Liver (tissue), 9 donors: ENCODE data around the gene FEM1B. TPM values are rescaled to one million over a fixed set of nuclear protein-coding genes. Genes with fewer than 3 reads are reported as not detected.

Experiments used
- DNase-seq: peaks from one replicate; pipeline ENCODE4 v3.0.0-alpha.2; 2017; ENCODE audit warnings: low spot score
- H3K27ac ChIP-seq, 2 donors: one replicate each; pipeline ENCODE4 v1.7.0; 2013; ENCODE audit warnings: inconsistent platforms in 2 of 2, low read length in 2 of 2, control low read depth in 1 of 2, low read depth in 1 of 2, mild to moderate bottlenecking in 1 of 2
- H3K27me3 ChIP-seq, 4 donors: one replicate each; pipeline versions ENCODE4 v1.6.1 to v1.7.0; 2013; ENCODE audit warnings: low read length in 3 of 4, inconsistent platforms in 1 of 4, mild to moderate bottlenecking in 1 of 4, moderate library complexity in 1 of 4; ENCODE audit not compliant: control insufficient read depth in 4 of 4, insufficient read depth in 4 of 4
- H3K36me3 ChIP-seq, 4 donors: one replicate each; pipeline versions ENCODE4 v1.6.1 to v1.7.0; 2013; ENCODE audit warnings: low read length in 3 of 4, mild to moderate bottlenecking in 3 of 4, low read depth in 1 of 4, moderate library complexity in 1 of 4; ENCODE audit not compliant: control insufficient read depth in 4 of 4, insufficient read depth in 3 of 4
- H3K4me1 ChIP-seq, 4 donors: one replicate each; pipeline versions ENCODE4 v1.6.1 to v1.7.0; 2013; ENCODE audit warnings: low read length in 3 of 4, mild to moderate bottlenecking in 3 of 4, moderate library complexity in 1 of 4; ENCODE audit not compliant: control insufficient read depth in 4 of 4, insufficient read depth in 4 of 4
- H3K4me3 ChIP-seq, 3 donors: one replicate each; pipeline versions ENCODE4 v1.6.1 to v1.7.0; 2013; ENCODE audit warnings: low read length in 3 of 3, control low read depth in 1 of 3, low read depth in 1 of 3, mild to moderate bottlenecking in 1 of 3
- H3K9ac ChIP-seq, 2 donors: one replicate each; pipeline ENCODE4 v1.7.0; 2013; ENCODE audit warnings: low read length in 2 of 2, mild to moderate bottlenecking in 2 of 2, moderate library complexity in 2 of 2, control low read depth in 1 of 2, low read depth in 1 of 2
- H3K9me3 ChIP-seq, 4 donors: one replicate each; pipeline versions ENCODE4 v1.6.1 to v1.7.0; 2013; ENCODE audit warnings: low read length in 3 of 4; ENCODE audit not compliant: control insufficient read depth in 4 of 4
- ATF3 ChIP-seq: IDR thresholded peaks from 2 replicates; pipeline ENCODE4 v1.6.1; 2016; ENCODE audit warnings: antibody characterized with exemption
- CTCF ChIP-seq: fragments of 150-350 bp; IDR thresholded peaks from 2 replicates; pipeline ENCODE4 v1.5.1; 2017; ENCODE audit warnings: improper control_type of control experiment, low read depth, low read length; ENCODE audit not compliant: missing input control
- EGR1 ChIP-seq, 2 donors: IDR thresholded peaks; 2 replicates each; pipeline ENCODE4 v1.6.1; 2016 to 2018; ENCODE audit warnings: antibody characterized with exemption in 2 of 2, low read depth in 2 of 2
- FOXA1 ChIP-seq: IDR thresholded peaks from 2 replicates; pipeline ENCODE4 v1.6.1; 2016; ENCODE audit warnings: antibody characterized with exemption
- FOXA2 ChIP-seq: IDR thresholded peaks from 2 replicates; pipeline ENCODE4 v1.6.1; 2016; ENCODE audit warnings: antibody characterized with exemption
- GABPA ChIP-seq, 2 donors: IDR thresholded peaks in 1 of 2; conservative IDR thresholded peaks in 1 of 2; 2 replicates each; pipeline ENCODE4 v1.6.1; 2016; ENCODE audit warnings: antibody characterized with exemption in 2 of 2, mild to moderate bottlenecking in 1 of 2, moderate library complexity in 1 of 2
- HNF4A ChIP-seq, 2 donors: conservative IDR thresholded peaks; 2 replicates each; pipeline ENCODE4 v1.6.1; 2016; ENCODE audit warnings: antibody characterized with exemption in 2 of 2, mild to moderate bottlenecking in 2 of 2
- HNF4G ChIP-seq: IDR thresholded peaks from 2 replicates; pipeline ENCODE4 v1.6.1; 2016; ENCODE audit warnings: antibody characterized with exemption
- JUND ChIP-seq, 2 donors: IDR thresholded peaks; 2 replicates each; pipeline ENCODE4 v1.6.1; 2016; ENCODE audit warnings: antibody characterized with exemption in 2 of 2
- MAX ChIP-seq: IDR thresholded peaks from 2 replicates; pipeline ENCODE4 v1.6.1; 2016; ENCODE audit warnings: antibody characterized with exemption
- NR2F2 ChIP-seq: IDR thresholded peaks from 2 replicates; pipeline ENCODE4 v1.6.1; 2016; ENCODE audit warnings: antibody characterized with exemption
- RAD21 ChIP-seq, 2 donors: IDR thresholded peaks; 2 replicates each; pipeline ENCODE4 v1.6.1; 2016; ENCODE audit warnings: antibody characterized with exemption in 2 of 2, mild to moderate bottlenecking in 2 of 2
- REST ChIP-seq: IDR thresholded peaks from 2 replicates; pipeline ENCODE4 v1.6.1; 2016; ENCODE audit warnings: antibody characterized with exemption, mild to moderate bottlenecking
- RXRA ChIP-seq, 2 donors: IDR thresholded peaks; 2 replicates each; pipeline ENCODE4 v1.6.1; 2017 to 2018; ENCODE audit warnings: antibody characterized with exemption in 2 of 2, mild to moderate bottlenecking in 1 of 2
- SP1 ChIP-seq: IDR thresholded peaks from 2 replicates; pipeline ENCODE4 v1.6.1; 2018; ENCODE audit warnings: antibody characterized with exemption, mild to moderate bottlenecking
- TAF1 ChIP-seq: conservative IDR thresholded peaks from 2 replicates; pipeline ENCODE4 v1.6.1; 2016; ENCODE audit warnings: antibody characterized with exemption, mild to moderate bottlenecking
- YY1 ChIP-seq: IDR thresholded peaks from 2 replicates; pipeline ENCODE4 v1.6.1; 2016; ENCODE audit warnings: antibody characterized with exemption, mild to moderate bottlenecking
- ZBTB33 ChIP-seq: IDR thresholded peaks from 2 replicates; pipeline ENCODE4 v1.6.1; 2016; ENCODE audit warnings: antibody characterized with exemption
- WGBS: extraction: QIAGEN DNeasy Blood & Tissue Kit; methylation state at CpG from one replicate; pipeline ENCODE4 v1.1.7; 2013; 5-methylcytosine and 5-hydroxymethylcytosine counted together
- polyA plus RNA-seq, 2 donors: library from polyadenylated mRNA; stranded (reverse) in 1 of 2; unstranded in 1 of 2; fragments of 200-250 nt in 1 of 2; fragments of >200 nt in 1 of 2; fragmentation: Nextera tagmentation in 1 of 2; extraction: Ambion mirVana in 1 of 2; gene quantifications; one replicate each; pipeline versions ENCODE4 v1.2.1 to v1.2.3, GENCODE V29; 2013 to 2015
- total RNA-seq, 2 donors: library from RNA; depleted of rRNA; stranded (reverse); fragments of >200 nt; gene quantifications; one replicate each; pipeline ENCODE4 v1.2.3, GENCODE V29; 2014
- donor health status: healthy.
- donor health status: healthy.
- donor health status: healthy.
- donor health status: healthy.
- donor health status: healthy.

The FEM1B gene
- total and polyA plus RNA-seq, 4 donors = 6.2 to 39.5 (median 17.8) TPM

- Histone ChIP-seq H3K9ac (no peak overlapping the region), H3K27me3 (no peaks in the 10 kb centered on the region), H3K4me3 (no peak overlapping the region), H3K27ac (peak overlapping the region; percentile 75 to 77), H3K9me3 (no peaks in the 10 kb centered on the region), H3K4me1 (peaks cover 9 to 35% (median 18%) of the 10 kb centered on the region in 4 donors), H3K36me3 (peaks cover 0 to 16% (median 10%) of the 10 kb centered on the region in 4 donors)
- DNase-seq = no peak
- 85% methylated on average over 5 of the region's 5 CpGs for WGBS
- TF ChIP-seq HNF4A (conservative IDR thresholded peaks at IDR 0.05) (peak; percentile 83 to 90), SP1 (peak; percentile 78), MAX (peak; percentile 93), HNF4G (peak; percentile 35), FOXA1 (peak; percentile 66), ATF3 (peak; percentile 72), RXRA (IDR thresholded peaks at IDR 0.05) (peak; percentile 90 to 95), YY1 (peak; percentile 81), CTCF (no peak), REST (peak; percentile 63), ZBTB33 (peak; percentile 85), EGR1 (IDR thresholded peaks at IDR 0.05; ENCODE audit: low read depth in 2 of 2) (peak; percentile 40 to 87), JUND (IDR thresholded peaks at IDR 0.05) (peak; percentile 81 to 94), FOXA2 (peak; percentile 86), GABPA (IDR thresholded peaks at IDR 0.05 in 1 of 2, conservative IDR thresholded peaks at IDR 0.05 in 1 of 2) (peak in 1 of 2 donors; percentile 55), TAF1 (no peak), RAD21 (IDR thresholded peaks at IDR 0.05) (peak; percentile 28 to 41), NR2F2 (no peak)
Measured at GRCh38 chr15:68285259-68285980, 7.9 kb downstream of the FEM1B start.
